ENCODE results near the gene LOXL4.

The LOXL4 gene

GRCh38 chr10:98260752-98261151 is 7.2 kb downstream of the LOXL4 start:
- no peak for DNase-seq (ENCODE audit: low read depth)
- no peak for TF ChIP-seq CTCF (conservative IDR thresholded peaks at IDR 0.05; ENCODE audit: control insufficient read depth, insufficient read depth, low read depth, low read length)
- H3K4me3 ChIP-seq (ENCODE audit: control insufficient read depth, low read depth, low read length), result no peak overlapping the region

GRCh38 chr10:98260350-98260749 is 7.6 kb downstream of the LOXL4 start:
- no peak overlapping the region for H3K4me3 ChIP-seq (ENCODE audit: control insufficient read depth, low read depth, low read length)
- no peak for DNase-seq (ENCODE audit: low read depth)
- no peak for TF ChIP-seq CTCF (conservative IDR thresholded peaks at IDR 0.05; ENCODE audit: control insufficient read depth, insufficient read depth, low read depth, low read length)

GRCh38 chr10:98259606-98260315 is 8.2 kb downstream of the LOXL4 start:
- no peak for TF ChIP-seq CTCF (conservative IDR thresholded peaks at IDR 0.05; ENCODE audit: control insufficient read depth, insufficient read depth, low read depth, low read length)
- peak; percentile 41 for DNase-seq (ENCODE audit: low read depth)

GRCh38 chr10:98258683-98259454 is 9.1 kb downstream of the LOXL4 start:
- TF ChIP-seq CTCF (conservative IDR thresholded peaks at IDR 0.05; ENCODE audit: control insufficient read depth, insufficient read depth, low read depth, low read length), result no peak
- no peak for DNase-seq (ENCODE audit: low read depth)
- no peak overlapping the region for H3K4me3 ChIP-seq (ENCODE audit: control insufficient read depth, low read depth, low read length)

More at GRCh38 chr10:98259606-98260315, 8.2 kb downstream of the LOXL4 start:
- H3K4me3 ChIP-seq (ENCODE audit: control insufficient read depth, low read depth, low read length), result no peak overlapping the region

GRCh38 chr10:98257961-98258360 is 10.0 kb downstream of the LOXL4 start:
- no peak for TF ChIP-seq CTCF (conservative IDR thresholded peaks at IDR 0.05; ENCODE audit: control insufficient read depth, insufficient read depth, low read depth, low read length)
- no peak for DNase-seq (ENCODE audit: low read depth)
- H3K4me3 ChIP-seq (ENCODE audit: control insufficient read depth, low read depth, low read length), result no peak overlapping the region

GRCh38 chr10:98257198-98257597 is 10.8 kb downstream of the LOXL4 start:
- no peak for TF ChIP-seq CTCF (conservative IDR thresholded peaks at IDR 0.05; ENCODE audit: control insufficient read depth, insufficient read depth, low read depth, low read length)
- DNase-seq (ENCODE audit: low read depth), result no peak
- H3K4me3 ChIP-seq (ENCODE audit: control insufficient read depth, low read depth, low read length), result no peak overlapping the region
